Measurements from ENCODE around the gene ETS2. TPM values are rescaled to one million over a fixed set of nuclear protein-coding genes. Genes with fewer than 3 reads are reported as not detected.

ETS2 gene
- total RNA-seq, 2 donors from 2014 or later: 98.4 to 102 TPM

DNA sequence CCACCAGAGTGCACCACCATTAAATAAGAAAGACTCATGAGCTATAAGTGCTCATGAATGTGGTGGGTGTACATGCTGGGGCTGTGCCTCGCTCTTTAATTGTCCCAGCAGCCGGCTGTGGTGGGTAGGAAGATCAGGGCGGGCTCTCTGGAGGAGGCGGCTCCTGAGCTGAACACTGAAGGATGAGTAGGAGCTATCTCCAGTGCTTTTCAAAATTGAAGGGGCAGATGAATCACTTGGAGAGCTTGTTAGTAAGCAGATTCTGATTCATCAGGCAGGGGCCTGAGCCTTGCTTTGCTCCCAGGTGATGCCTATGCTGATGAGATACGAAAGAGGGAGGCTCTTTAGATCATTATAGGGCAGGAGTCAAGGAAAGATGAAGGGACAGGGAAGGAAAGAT lies 54.1 kb downstream of the ETS2 start:
- TF ChIP-seq, protein P1, sequence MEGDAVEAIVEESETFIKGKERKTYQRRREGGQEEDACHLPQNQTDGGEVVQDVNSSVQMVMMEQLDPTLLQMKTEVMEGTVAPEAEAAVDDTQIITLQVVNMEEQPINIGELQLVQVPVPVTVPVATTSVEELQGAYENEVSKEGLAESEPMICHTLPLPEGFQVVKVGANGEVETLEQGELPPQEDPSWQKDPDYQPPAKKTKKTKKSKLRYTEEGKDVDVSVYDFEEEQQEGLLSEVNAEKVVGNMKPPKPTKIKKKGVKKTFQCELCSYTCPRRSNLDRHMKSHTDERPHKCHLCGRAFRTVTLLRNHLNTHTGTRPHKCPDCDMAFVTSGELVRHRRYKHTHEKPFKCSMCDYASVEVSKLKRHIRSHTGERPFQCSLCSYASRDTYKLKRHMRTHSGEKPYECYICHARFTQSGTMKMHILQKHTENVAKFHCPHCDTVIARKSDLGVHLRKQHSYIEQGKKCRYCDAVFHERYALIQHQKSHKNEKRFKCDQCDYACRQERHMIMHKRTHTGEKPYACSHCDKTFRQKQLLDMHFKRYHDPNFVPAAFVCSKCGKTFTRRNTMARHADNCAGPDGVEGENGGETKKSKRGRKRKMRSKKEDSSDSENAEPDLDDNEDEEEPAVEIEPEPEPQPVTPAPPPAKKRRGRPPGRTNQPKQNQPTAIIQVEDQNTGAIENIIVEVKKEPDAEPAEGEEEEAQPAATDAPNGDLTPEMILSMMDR (conservative IDR thresholded peaks at IDR 0.05): no peak
- Mint-ChIP-seq H3K27me3 (ENCODE audit: insufficient read depth) (no peaks in the 10 kb centered on the region), H3K9me3 (no peaks in the 10 kb centered on the region), H3K4me1 (peaks cover 16% of the 10 kb centered on the region), H3K27ac (no peak overlapping the region), H3K36me3 (ENCODE audit: low read depth) (no peaks in the 10 kb centered on the region), H3K4me3 (no peak overlapping the region)
- Histone ChIP-seq H3K9ac (ENCODE audit: extremely low read depth, low read length, poor library complexity, severe bottlenecking) (no peak overlapping the region), H3K9me3 (ENCODE audit: control insufficient read depth, low read length) (no peaks in the 10 kb centered on the region), H3K27me3 (ENCODE audit: control insufficient read depth, insufficient read depth, low read length, poor library complexity, severe bottlenecking) (no peaks in the 10 kb centered on the region), H3K36me3 (ENCODE audit: control insufficient read depth, insufficient read depth, low read length) (no peaks in the 10 kb centered on the region), H3K4me1 (ENCODE audit: control insufficient read depth, insufficient read depth, low read length) (peaks cover 12% of the 10 kb centered on the region), H3K27ac (ENCODE audit: low read depth, low read length) (no peak overlapping the region), H3K4me3 (ENCODE audit: low read length) (no peak overlapping the region)
- 93 to 100% methylated on average over 1 to 5 of the region's 5 CpGs for WGBS, 2 experiments (ENCODE audit: insufficient coverage in 1 of 2, insufficient read length in 1 of 2)
- no peak for DNase-seq

DNA sequence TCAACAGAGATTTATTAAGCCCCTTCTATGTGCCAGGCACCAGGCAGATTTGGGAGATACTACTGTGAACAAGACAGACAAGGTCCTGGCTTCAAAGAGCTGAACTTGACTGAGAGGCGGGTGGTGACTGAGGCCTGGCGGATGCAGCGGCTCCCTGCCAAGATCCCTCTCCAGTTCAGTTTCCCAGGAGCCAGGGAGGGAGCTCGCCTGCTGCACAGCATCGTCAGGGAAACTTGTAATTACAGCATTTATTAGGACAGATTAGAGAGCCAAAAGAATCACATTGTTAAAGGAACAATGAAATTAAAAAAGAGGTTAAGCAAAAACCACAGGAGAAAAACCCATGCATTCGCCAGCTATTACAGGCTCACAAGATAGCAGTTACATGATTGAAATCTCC lies 55.3 kb downstream of the ETS2 start:
- H3K27ac ChIP-seq (ENCODE audit: low read depth, low read length): no peak overlapping the region
- Mint-ChIP-seq H3K4me1 (peaks cover 16% of the 10 kb centered on the region), H3K36me3 (ENCODE audit: low read depth) (no peaks in the 10 kb centered on the region), H3K9me3 (no peaks in the 10 kb centered on the region), H3K4me3 (no peak overlapping the region), H3K27ac (no peak overlapping the region), H3K27me3 (ENCODE audit: insufficient read depth) (no peaks in the 10 kb centered on the region)
- H3K9ac ChIP-seq (ENCODE audit: extremely low read depth, low read length, poor library complexity, severe bottlenecking): no peak overlapping the region
- no peaks in the 10 kb centered on the region for H3K9me3 ChIP-seq (ENCODE audit: control insufficient read depth, low read length)
- H3K4me3 ChIP-seq (ENCODE audit: low read length): no peak overlapping the region
- no peaks in the 10 kb centered on the region for H3K36me3 ChIP-seq (ENCODE audit: control insufficient read depth, insufficient read depth, low read length)
- no peaks in the 10 kb centered on the region for H3K27me3 ChIP-seq (ENCODE audit: control insufficient read depth, insufficient read depth, low read length, poor library complexity, severe bottlenecking)
- no peak for DNase-seq
- TF ChIP-seq, protein P1 (conservative IDR thresholded peaks at IDR 0.05): no peak
- WGBS, 2 experiments (ENCODE audit: insufficient coverage in 1 of 2, insufficient read length in 1 of 2): 89 to 96% methylated on average over 3 to 6 of the region's 6 CpGs
- H3K4me1 ChIP-seq (ENCODE audit: control insufficient read depth, insufficient read depth, low read length): peaks cover 12% of the 10 kb centered on the region

DNA sequence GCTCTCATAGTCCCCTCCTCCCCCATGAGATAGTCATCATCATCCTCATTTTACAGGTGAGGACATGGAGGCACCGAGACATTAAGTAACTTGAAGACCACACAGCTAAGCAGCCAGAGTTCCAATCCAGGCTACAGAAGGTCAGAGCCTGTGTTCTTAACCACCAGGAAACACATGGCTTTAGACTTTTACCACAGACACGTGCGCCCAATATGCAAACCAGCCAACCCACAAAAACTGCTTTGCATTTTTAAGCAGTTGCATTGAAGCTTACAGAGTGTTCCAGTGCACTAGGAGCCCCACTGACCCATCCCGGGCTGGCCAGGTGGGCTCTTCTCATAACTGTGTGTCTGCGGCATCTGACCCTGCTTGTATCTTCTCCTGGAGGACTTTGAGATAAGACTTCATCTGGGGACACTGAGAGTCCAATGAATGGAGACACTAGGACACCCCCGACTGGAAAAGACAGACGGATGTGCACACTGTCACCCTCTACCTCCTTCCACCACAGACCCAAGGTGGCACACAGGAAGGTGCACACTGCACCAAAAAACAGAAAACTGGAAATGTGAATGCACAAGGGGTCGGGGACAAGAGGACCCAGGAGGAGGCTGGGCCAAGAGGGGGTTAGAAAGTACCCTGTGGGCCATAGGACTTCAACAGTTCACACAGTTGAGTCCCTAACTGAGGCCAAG lies 56.4 kb downstream of the ETS2 start:
- Mint-ChIP-seq H3K27ac (no peak overlapping the region), H3K4me1 (peaks cover 11% of the 10 kb centered on the region), H3K9me3 (no peaks in the 10 kb centered on the region)

More for the DNA sequence above, 56.4 kb downstream of the ETS2 start:
- Histone ChIP-seq H3K36me3 (ENCODE audit: control insufficient read depth, insufficient read depth, low read length) (no peaks in the 10 kb centered on the region), H3K9me3 (ENCODE audit: control insufficient read depth, low read length) (no peaks in the 10 kb centered on the region), H3K4me1 (ENCODE audit: control insufficient read depth, insufficient read depth, low read length) (peaks cover 6% of the 10 kb centered on the region), H3K4me3 (ENCODE audit: low read length) (no peak overlapping the region), H3K27me3 (ENCODE audit: control insufficient read depth, insufficient read depth, low read length, poor library complexity, severe bottlenecking) (no peaks in the 10 kb centered on the region), H3K27ac (ENCODE audit: low read depth, low read length) (no peak overlapping the region), H3K9ac (ENCODE audit: extremely low read depth, low read length, poor library complexity, severe bottlenecking) (no peak overlapping the region)
- 89 to 90% methylated on average over 6 to 8 of the region's 8 CpGs for WGBS, 2 experiments (ENCODE audit: insufficient coverage in 1 of 2, insufficient read length in 1 of 2)
- Mint-ChIP-seq H3K4me3 (no peak overlapping the region), H3K36me3 (ENCODE audit: low read depth) (no peaks in the 10 kb centered on the region), H3K27me3 (ENCODE audit: insufficient read depth) (no peaks in the 10 kb centered on the region)
- TF ChIP-seq, protein P1 (conservative IDR thresholded peaks at IDR 0.05): no peak
- DNase-seq: no peak

Data from endodermal cell (in vitro differentiated cells).